Amniotic epithelial cell (primary cell): ENCODE results near the gene METRNL.
"Not testable (repeated sequence)": the region's sequence is repeated elsewhere in the genome, so short reads cannot be mapped to it uniquely, and the experiment has no call there.

Source experiments
- DNase-seq: peaks from one replicate; pipeline ENCODE4 v3.0.0-alpha.2; 2010; ENCODE audit warnings: low read depth

Gene METRNL

GRCh38 chr17:83079352-83079747 lies at the start of gene METRNL:
METRNL (plus strand) TSS chr17:83079609; CDS start chr17:83079816, 207 bp downstream.
- peak; percentile 38 for DNase-seq

GRCh38 chr17:83030432-83030831 lies 49.0 kb upstream of the METRNL start:
- DNase-seq: no peak

GRCh38 chr17:83031321-83031945 lies 48.0 kb upstream of the METRNL start:
- DNase-seq: no peak

- not testable (repeated sequence) for DNase-seq
These were observed 47.4 kb upstream of the METRNL start for GRCh38 chr17:83031946-83032451.

- DNase-seq: no peak
These were observed 46.6 kb upstream of the METRNL start for GRCh38 chr17:83032781-83033180.

GRCh38 chr17:83034525-83034924 lies 44.9 kb upstream of the METRNL start:
- DNase-seq: no peak

- no peak for DNase-seq
These were observed 43.7 kb upstream of the METRNL start for GRCh38 chr17:83035722-83036121.

GRCh38 chr17:83036193-83036592 lies 43.2 kb upstream of the METRNL start:
- DNase-seq: no peak

- no peak for DNase-seq
These were observed 42.7 kb upstream of the METRNL start for GRCh38 chr17:83036666-83037065.

- DNase-seq: no peak
These were observed 42.1 kb upstream of the METRNL start for GRCh38 chr17:83037084-83037873.

GRCh38 chr17:83037874-83038165 lies 41.6 kb upstream of the METRNL start:
- no peak for DNase-seq

GRCh38 chr17:83038983-83039382 lies 40.4 kb upstream of the METRNL start:
- DNase-seq: not testable (repeated sequence)

- DNase-seq: peak; percentile 25
These were observed 38.1 kb upstream of the METRNL start for GRCh38 chr17:83041305-83041704.

GRCh38 chr17:83042522-83043158 lies 36.8 kb upstream of the METRNL start:
- DNase-seq: no peak

GRCh38 chr17:83044479-83044878 lies 34.9 kb upstream of the METRNL start:
- DNase-seq: not testable (repeated sequence)

- DNase-seq: no peak
These were observed 32.8 kb upstream of the METRNL start for GRCh38 chr17:83046448-83047181.

GRCh38 chr17:83047182-83047478 lies 32.3 kb upstream of the METRNL start:
- no peak for DNase-seq

- DNase-seq: not testable (repeated sequence)
These were observed 31.5 kb upstream of the METRNL start for GRCh38 chr17:83047818-83048475.

GRCh38 chr17:83050651-83051395 lies 28.6 kb upstream of the METRNL start:
- DNase-seq: no peak

- DNase-seq: peak; percentile 92
These were observed 27.8 kb upstream of the METRNL start for GRCh38 chr17:83051396-83052240.

GRCh38 chr17:83052241-83052564 lies 27.2 kb upstream of the METRNL start:
- DNase-seq: no peak
